ENCODE measurements around the gene NRG2.

Gene NRG2

DNA sequence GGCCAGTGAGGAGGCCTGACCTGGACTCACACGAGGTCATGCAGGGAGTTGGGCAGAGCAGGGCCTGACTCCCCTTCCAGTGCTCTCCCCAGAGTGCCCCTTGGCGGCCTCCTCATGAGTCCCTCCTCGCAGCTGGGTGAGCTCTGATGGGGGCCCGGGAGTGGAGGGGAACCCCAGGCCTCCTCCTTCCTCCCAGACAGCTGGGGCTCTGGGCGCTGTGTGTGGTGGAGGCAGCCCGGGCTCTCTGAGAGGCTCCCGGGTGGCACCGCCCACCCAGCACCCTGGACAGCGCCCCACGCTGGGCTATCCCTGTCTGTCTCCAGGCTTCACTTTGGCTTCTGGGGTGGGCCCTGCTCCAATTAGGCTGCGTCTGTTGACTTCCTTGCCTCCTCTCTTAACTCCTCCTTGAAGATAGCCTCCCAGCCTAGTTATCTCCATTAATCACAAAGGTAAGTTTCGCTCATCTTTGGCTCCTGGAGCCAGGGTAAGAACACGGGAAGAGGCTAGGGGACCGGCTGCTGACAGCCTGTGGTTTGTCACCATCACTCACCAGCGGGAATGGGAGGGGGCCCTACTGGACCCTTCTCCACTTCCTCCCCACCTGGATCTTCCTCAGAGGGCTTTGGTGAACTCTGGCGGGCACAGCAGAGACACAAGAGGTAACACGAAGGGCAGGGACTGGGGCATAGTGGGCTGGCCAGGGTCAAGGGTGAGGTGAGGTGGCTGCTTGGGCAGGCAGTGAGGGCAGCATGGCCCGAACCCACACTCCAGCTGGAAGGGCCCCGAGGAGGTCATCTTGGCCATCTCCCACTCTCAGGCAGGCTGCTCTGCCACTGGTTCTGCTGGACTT is 234.4 kb downstream of the NRG2 start:
- DNase-seq = peak; percentile 22

DNA sequence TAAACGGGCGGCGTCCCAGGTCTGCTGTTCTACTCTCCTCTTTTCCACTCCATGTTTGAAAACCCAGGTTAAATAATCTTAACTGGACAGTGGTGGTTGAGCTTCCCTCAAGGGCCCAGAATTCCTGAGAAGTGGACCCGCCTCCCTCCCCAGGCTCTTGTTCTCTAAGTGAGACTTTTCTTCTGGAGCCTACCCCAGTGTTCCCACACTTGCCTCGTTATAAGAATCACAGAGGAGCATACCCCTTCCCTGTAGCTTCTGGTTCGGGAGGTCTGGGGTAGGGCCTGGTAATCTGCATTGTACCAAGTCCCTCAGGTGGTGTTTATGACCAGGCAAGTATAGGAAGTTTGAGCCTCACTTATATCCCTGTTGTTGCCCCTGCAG is 235.5 kb downstream of the NRG2 start:
- DNase-seq = no peak

DNA sequence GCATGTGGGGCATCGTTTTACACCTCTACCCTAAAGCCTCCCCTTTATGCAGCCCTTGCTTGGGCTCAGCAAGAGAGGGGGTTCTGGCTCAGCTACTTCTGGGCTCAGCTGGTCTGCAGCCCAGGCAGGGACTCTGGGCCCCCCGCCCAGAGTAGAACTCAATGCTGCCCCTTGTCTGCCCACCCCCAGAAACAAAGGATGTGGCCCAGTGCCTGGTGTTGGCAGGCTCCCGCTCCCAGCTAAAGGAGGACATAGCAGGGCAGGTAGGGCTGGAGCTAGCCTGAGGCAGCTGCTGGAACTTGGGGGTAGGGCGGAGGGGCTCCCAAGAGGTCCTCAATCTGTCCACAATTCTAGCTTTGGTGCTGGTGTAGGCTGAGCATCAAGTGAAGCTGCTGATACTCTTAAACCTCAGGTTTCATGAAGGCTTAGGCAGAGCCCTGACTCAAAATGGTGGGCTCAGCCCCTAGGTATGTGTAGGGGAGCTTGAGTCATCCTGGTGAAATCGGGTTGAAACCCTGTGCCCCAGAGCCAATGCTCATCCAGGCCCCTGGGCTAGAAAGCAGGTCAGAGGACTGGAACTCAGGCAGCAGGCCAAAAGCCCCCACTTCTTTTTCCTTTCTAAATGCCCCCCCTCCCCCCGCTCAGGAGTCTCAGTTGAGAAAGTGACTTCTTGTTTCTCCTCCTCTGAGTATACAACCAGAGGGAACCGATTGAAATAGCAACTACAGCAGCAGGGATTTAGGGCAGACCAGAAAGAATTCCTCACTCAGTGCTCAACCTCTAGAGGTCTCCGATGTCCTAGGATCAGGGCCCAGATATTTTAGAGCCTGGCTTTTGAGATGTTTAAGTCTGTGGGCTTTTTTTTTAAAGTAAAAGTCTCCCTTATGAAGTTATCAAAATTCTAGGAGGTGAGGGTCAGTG is 236.1 kb downstream of the NRG2 start:
- no peak for DNase-seq

DNA sequence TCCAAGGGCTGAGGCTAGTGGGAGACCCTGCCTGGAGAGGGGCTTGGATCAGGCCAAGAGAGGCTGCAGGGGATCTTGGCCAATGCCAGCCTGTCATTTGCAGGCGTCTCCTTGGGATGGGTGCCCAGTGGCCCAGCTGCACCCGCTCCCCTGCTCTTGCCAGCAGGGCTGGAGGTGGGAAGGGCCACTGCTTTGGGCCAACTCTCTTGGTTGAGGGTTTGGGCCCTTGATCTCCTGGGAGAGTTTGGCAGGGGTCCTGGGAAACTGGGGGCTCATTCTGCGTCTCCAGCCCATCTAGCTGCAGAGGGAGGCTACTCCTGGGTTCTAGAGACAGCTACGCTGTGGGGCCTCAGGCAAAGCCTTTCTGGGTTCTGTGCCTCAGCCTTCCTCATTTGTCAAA is 237.0 kb downstream of the NRG2 start:
- no peak for DNase-seq

DNA sequence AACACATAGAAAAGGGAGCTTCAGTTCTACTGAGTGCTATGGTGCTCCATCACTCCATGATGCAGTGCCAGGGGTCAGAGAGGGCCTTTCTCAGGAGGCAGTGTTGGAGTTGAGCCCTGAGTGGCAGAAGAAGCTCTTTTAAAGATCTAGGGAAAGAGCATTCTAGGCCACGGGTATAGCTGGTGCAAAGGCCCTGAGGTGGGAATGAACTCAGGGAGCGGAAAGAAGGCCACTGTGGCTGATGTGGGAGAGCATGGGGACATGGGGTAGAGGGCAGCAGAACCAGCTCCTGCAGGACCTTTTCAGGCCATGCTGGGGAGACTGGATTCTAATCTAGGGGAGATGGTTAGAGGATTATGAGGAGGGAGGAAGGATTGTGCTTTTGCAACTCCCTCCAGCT is 237.6 kb downstream of the NRG2 start:
- no peak for DNase-seq

DNA sequence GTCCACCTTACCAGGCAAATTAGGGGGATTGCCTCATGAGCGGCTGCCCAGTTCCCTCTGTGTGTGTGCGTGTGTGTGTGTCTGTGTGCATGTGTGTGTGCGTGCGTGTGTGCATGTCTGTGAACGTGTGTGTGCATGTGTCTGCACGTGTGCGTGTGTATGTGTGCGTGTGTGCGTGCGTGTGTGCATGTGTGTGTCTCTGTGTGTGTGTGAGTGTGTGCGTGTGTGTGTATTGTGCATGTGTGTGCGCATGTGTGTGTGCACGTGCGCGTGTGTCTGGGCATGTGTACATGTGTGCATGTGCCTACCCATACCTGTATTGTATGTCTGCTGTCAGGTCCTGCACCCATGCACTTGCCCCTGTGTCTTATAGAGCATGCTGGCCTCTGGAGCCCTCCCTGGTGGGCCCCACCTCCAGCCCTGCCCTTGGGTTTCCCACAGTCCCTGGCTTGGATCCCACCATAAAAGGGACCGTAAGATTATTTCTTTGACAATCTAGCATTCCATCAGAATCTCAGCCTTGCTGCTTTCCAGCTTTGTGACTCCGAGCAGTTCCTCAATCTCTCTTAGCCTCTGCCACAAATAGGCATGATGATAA is 238.2 kb downstream of the NRG2 start:
- DNase-seq = no peak

DNA sequence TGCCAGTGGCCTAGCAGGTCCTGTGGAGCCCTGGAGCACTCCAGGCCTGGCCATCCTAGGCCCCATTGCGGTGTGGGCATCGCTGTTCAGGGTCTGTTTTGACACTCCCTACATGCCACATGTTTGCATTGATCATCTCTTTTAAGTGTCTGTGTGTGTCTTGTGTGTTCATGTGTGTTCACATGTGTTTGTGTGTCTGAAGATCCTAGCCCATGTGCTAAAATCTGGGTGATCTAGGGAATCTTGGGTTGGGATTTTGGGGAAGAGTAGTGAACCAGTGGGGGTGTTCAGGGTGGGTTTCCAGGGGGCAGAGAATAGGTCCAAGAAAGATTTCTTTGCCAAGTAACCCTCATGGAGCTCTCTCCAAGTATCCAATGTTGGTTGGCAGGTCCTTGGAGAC is 239.1 kb downstream of the NRG2 start:
- DNase-seq = no peak

DNA sequence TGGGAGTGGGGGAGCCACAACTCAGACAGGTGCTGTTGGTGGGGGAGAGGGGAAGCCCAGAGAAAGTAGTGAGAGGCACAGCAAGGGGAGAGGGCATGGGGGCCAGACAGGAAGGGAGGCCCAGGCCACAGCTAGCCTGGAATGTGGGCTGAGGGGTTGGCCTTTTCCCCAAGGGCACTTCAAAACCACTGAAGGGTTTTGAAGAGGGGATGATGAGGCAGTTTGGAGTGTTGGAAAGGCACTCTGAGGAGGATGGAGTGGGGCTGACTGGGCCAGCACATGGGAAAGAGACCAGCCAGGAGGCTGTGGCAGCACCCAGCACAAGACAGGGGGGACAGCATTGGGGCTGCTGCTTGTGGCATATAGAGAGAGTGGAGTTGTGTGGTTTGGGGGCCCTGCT is 243.7 kb downstream of the NRG2 start:
- no peak for DNase-seq

DNA sequence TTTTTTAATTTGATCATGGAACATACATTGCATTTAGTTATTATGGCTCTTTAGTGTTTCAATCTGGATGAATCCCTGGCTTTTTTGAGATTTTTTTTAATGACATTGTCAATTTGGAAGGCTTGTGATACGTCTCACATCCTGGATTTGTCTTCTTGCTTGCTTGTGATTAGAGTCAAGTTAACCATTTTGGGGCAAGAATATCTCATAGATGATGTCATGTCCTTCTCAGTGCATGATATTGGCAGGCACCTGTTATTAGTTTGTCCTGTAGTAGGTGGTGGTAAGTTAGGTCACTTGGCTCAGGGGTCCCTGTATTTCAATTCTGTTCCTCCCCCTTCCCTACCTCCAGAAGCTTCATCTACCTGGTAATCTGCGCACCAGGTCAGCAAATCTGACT is 244.2 kb downstream of the NRG2 start:
- DNase-seq = no peak

DNA sequence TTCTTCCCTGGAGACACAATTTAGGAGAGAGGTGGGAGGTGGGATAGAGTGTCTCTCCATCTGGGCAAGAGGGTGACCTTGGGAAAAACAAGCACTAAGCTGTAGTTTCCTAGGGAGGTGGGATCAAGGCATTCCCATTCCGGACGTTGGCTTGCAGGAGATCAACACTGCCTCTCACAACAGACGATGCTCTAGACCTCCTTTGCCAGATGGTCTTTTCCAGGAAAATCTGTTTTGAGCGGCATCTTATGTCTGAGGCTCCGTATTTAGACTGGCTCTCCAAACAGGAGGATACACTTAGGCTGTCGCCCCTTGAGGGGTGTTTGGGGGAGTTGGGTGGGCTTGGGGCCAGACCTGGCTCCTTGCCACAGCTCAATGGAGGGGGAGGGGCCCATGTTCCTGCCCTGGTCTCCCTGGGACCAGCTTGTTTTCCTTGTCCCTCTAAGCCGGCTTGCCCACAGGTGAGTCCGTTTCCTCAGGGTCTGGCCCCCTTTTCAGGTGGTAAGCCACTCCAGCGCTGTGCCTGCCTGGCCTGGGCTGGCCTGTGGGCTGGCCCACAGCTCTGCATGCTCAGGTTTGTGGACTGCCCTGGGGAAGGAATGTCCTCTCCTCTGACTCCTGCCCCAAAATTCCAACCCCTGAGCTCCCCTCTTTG is 245.1 kb downstream of the NRG2 start:
- no peak for DNase-seq

DNA sequence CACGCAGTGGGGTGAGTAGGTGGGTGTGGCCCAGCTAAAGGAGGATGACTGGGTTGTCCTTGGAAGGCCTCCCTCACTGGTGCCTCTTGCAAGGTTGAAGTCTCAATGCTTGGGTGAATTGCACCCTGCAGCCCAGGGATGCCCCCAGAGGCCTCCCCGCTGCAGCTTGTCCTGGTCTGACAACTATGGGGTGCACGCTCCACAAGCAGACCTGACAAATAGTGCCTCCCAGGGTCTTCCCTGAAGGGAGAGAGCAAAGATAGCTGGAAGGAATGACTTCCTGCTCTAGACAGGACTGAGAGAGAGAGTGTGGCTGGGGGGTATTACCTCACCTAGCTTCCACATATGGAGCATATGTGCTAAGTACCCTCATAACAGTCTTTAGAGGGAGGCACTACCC is 245.8 kb downstream of the NRG2 start:
- DNase-seq = no peak

Data from stimulated activated CD4-positive, alpha-beta T cell treated with anti-CD3 and anti-CD28 coated beads, Interleukin-1b, Interleukin-23, amount 100 ng/mL, for 48 hours (primary cell).